Epithelial cell of proximal tubule (primary cell): Measurements from ENCODE around the gene KPNA4. TPM values are rescaled to one million over a fixed set of nuclear protein-coding genes. Genes with fewer than 3 reads are reported as not detected.

ENCODE experiments used
- DNase-seq: peaks from one replicate; pipeline ENCODE4 v3.0.0-alpha.2; 2011; ENCODE audit warnings: low read depth
- H3K4me3 ChIP-seq: 2 replicates; pipeline ENCODE4 v1.5.1; 2011; ENCODE audit warnings: low read depth, mild to moderate bottlenecking, low read length
- CTCF ChIP-seq: conservative IDR thresholded peaks from 2 replicates; pipeline ENCODE4 v1.5.1; 2012; ENCODE audit warnings: low read depth, mild to moderate bottlenecking, low read length
- total RNA-seq: library from RNA; depleted of rRNA; stranded (reverse); fragments of >200 nt; gene quantifications from 2 replicates; pipeline ENCODE4 v1.2.3, GENCODE V29; 2015

Gene KPNA4
- total RNA-seq, 1 donor from 2014 or later, result 17.0 TPM

- no peak overlapping the region for H3K4me3 ChIP-seq
- no peak for TF ChIP-seq CTCF
- no peak for DNase-seq
Observed at GRCh38 chr3:160490166-160490565, 75.2 kb downstream of the KPNA4 start.

GRCh38 chr3:160486459-160486869 lies 78.9 kb downstream of the KPNA4 start:
- no peak overlapping the region for H3K4me3 ChIP-seq
- peak; percentile 52 for TF ChIP-seq CTCF
- DNase-seq, result no peak

- TF ChIP-seq CTCF, result no peak
Observed at GRCh38 chr3:160482796-160483195, 82.6 kb downstream of the KPNA4 start.

GRCh38 chr3:160481856-160482255 lies 83.5 kb downstream of the KPNA4 start:
- DNase-seq, result no peak
- no peak overlapping the region for H3K4me3 ChIP-seq
- no peak for TF ChIP-seq CTCF

More at GRCh38 chr3:160482796-160483195, 82.6 kb downstream of the KPNA4 start:
- H3K4me3 ChIP-seq, result no peak overlapping the region
- DNase-seq, result no peak

GRCh38 chr3:160480931-160481330 lies 84.4 kb downstream of the KPNA4 start:
- no peak for TF ChIP-seq CTCF
- DNase-seq, result no peak
- H3K4me3 ChIP-seq, result no peak overlapping the region

- no peak for TF ChIP-seq CTCF
- H3K4me3 ChIP-seq, result no peak overlapping the region
- DNase-seq, result no peak
Observed at GRCh38 chr3:160479376-160479775, 86.0 kb downstream of the KPNA4 start.

- TF ChIP-seq CTCF, result no peak
Observed at GRCh38 chr3:160478338-160478737, 87.0 kb downstream of the KPNA4 start.

More at GRCh38 chr3:160478338-160478737, 87.0 kb downstream of the KPNA4 start:
- DNase-seq, result no peak
- no peak overlapping the region for H3K4me3 ChIP-seq
